HG02870 (cell line): ENCODE measurements around the gene MRPS34.

ENCODE experiments used
- ATAC-seq: cut with Tn5 transposase; IDR thresholded peaks from one replicate; pipeline ENCODE4 v1.9.1; 2021; ENCODE audit warnings: mild to moderate bottlenecking, moderate library complexity; ENCODE audit not compliant: unreplicated experiment

The MRPS34 gene

GRCh38 chr16:1794908-1795666 is 22.2 kb upstream of the MRPS34 start:
- ATAC-seq: no peak

GRCh38 chr16:1794221-1794871 is 21.4 kb upstream of the MRPS34 start:
- no peak for ATAC-seq

- ATAC-seq: no peak
Measured at GRCh38 chr16:1793578-1794220, 20.8 kb upstream of the MRPS34 start, which contains the start of gene IGFALS. TSS of gene IGFALS (minus strand) at chr16:1793705. CDS start at chr16:1793652, 53 bp downstream.

GRCh38 chr16:1792836-1793577 is 20.1 kb upstream of the MRPS34 start:
- ATAC-seq: no peak

GRCh38 chr16:1791943-1792812 is 19.2 kb upstream of the MRPS34 start:
- no peak for ATAC-seq

- no peak for ATAC-seq
Measured at GRCh38 chr16:1791256-1791942, 18.5 kb upstream of the MRPS34 start.

GRCh38 chr16:1790611-1791255 is 17.8 kb upstream of the MRPS34 start:
- no peak for ATAC-seq

GRCh38 chr16:1790261-1790610 is 17.3 kb upstream of the MRPS34 start:
- no peak for ATAC-seq

- no peak for ATAC-seq
Measured at GRCh38 chr16:1789643-1790045, 16.7 kb upstream of the MRPS34 start.

- no peak for ATAC-seq
Measured at GRCh38 chr16:1788708-1789100, 15.8 kb upstream of the MRPS34 start.

- ATAC-seq: no peak
Measured at GRCh38 chr16:1788095-1788707, 15.3 kb upstream of the MRPS34 start.

GRCh38 chr16:1787322-1788094 is 14.6 kb upstream of the MRPS34 start:
- no peak for ATAC-seq

GRCh38 chr16:1787056-1787321 is 14.1 kb upstream of the MRPS34 start:
- no peak for ATAC-seq

GRCh38 chr16:1786242-1787055 is 13.5 kb upstream of the MRPS34 start:
- no peak for ATAC-seq

GRCh38 chr16:1785846-1786170 is 12.9 kb upstream of the MRPS34 start:
- no peak for ATAC-seq

- ATAC-seq: no peak
Measured at GRCh38 chr16:1784977-1785845, 12.3 kb upstream of the MRPS34 start.
